ENCODE data around the gene ASB16.

The ASB16 gene

DNA sequence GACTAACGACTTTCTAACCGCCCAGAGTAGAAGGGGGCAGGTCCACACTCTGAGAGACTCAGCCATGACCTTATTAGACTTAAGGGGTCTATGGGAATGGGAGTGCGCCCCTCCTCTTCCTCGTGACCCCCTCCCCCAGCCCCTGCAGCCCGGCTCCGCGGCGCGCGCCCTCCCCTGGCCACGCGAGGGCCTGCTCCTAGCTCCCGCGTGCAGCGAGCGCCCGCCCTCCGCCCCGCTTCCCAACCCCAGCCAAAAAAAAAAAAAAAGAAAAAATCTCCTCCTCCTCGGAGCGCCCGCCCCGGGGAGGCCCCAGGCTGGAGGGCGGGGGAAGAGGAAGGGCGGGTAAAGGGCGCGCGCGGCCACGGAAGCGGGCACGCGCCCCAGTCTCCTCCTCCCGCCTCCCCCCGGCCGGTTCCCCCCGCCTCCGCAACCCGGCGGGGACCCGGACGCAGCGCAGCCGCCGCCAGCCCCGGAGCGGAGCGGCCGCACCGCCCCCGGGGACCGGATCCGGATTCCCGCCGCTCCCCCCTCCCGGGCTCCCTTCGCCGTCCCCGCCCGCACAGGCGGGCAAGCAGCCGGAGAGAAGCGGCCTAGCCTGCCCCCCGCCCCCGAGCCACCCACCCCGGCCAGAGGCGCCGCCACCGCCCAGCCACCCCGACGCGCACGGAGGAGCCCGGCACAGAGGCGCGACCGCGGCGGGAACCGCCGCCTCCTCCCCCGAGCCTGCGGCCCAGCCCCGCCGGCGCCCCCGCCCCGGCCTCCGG is 48.0 kb downstream of the ASB16 start:
- TF ChIP-seq, protein P1, sequence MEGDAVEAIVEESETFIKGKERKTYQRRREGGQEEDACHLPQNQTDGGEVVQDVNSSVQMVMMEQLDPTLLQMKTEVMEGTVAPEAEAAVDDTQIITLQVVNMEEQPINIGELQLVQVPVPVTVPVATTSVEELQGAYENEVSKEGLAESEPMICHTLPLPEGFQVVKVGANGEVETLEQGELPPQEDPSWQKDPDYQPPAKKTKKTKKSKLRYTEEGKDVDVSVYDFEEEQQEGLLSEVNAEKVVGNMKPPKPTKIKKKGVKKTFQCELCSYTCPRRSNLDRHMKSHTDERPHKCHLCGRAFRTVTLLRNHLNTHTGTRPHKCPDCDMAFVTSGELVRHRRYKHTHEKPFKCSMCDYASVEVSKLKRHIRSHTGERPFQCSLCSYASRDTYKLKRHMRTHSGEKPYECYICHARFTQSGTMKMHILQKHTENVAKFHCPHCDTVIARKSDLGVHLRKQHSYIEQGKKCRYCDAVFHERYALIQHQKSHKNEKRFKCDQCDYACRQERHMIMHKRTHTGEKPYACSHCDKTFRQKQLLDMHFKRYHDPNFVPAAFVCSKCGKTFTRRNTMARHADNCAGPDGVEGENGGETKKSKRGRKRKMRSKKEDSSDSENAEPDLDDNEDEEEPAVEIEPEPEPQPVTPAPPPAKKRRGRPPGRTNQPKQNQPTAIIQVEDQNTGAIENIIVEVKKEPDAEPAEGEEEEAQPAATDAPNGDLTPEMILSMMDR (IDR thresholded peaks at IDR 0.05; ENCODE audit: insufficient read depth, missing control alignments), result peak; percentile 59
- FAIRE-seq, result no peak
- DNase-seq (ENCODE audit: insufficient read length, low spot score), result peak; percentile 73

DNA sequence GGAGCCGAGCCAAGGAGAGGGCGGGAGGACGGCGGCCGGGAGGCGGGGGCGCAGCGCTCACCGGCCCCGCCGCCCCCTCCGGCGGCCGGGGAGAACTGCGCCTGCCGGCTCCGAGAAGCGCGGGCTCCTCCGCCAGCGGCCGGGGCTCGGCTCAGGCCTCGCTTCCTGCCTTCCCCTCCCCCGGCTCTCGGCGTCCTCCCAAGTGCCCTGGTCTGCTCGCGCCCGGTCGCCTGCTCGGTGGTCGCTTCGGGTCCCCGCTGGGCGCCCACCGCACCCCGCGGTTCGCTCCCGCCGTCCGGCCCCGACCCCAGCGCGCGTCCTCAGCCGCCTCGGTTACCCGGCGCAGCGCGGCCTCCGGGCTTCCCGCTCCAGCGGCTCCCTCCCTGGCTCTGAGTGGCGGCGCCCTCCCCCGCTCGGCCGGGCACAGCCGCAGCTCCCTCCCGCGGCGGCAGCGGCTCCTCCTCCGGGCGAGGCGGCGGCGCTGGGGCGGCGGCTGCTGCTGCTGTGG is 48.7 kb downstream of the ASB16 start:
- DNase-seq (ENCODE audit: insufficient read length, low spot score), result no peak
- TF ChIP-seq, protein P1 (IDR thresholded peaks at IDR 0.05; ENCODE audit: insufficient read depth, missing control alignments), result peak; percentile 18
- no peak for FAIRE-seq

DNA sequence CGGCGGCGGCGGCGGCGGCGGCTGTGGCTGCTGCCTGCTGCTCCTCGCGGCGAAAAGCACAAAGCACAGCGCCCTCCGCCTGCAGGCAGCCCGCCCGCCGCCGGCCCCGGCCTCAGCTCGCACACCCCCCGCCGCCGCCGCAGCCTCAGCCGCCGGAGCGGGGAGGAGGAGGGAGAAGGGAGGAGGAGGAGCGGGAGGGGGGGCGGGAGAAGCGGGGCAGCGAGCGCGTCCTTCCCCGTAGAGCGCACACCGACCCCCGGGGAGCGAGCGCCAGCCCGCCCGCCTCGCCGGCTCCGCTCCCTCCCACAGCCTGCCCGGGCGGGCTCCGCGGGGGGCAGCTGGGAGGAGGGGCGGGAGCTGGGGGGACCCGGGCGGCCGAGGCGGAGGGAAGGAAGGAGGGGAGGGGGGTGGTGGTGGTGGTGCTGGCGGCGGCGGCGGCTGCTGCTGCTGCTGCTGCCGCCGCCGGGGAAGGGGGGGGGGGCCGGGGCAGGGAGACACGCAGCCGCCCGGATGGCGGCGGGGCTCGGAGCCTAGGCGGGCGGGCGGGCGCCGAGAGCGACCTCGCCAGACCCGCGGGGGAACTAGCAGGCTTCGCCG is 49.2 kb downstream of the ASB16 start, which contains the start of gene UBTF:
Gene UBTF, minus strand, starts transcription at position 60 of the 597 bp plus-strand sequence. CDS start 1,446 bp downstream, outside the sequence.
- FAIRE-seq, result no peak
- DNase-seq (ENCODE audit: insufficient read length, low spot score), result no peak
- TF ChIP-seq, protein P1 (IDR thresholded peaks at IDR 0.05; ENCODE audit: insufficient read depth, missing control alignments), result no peak

DNA sequence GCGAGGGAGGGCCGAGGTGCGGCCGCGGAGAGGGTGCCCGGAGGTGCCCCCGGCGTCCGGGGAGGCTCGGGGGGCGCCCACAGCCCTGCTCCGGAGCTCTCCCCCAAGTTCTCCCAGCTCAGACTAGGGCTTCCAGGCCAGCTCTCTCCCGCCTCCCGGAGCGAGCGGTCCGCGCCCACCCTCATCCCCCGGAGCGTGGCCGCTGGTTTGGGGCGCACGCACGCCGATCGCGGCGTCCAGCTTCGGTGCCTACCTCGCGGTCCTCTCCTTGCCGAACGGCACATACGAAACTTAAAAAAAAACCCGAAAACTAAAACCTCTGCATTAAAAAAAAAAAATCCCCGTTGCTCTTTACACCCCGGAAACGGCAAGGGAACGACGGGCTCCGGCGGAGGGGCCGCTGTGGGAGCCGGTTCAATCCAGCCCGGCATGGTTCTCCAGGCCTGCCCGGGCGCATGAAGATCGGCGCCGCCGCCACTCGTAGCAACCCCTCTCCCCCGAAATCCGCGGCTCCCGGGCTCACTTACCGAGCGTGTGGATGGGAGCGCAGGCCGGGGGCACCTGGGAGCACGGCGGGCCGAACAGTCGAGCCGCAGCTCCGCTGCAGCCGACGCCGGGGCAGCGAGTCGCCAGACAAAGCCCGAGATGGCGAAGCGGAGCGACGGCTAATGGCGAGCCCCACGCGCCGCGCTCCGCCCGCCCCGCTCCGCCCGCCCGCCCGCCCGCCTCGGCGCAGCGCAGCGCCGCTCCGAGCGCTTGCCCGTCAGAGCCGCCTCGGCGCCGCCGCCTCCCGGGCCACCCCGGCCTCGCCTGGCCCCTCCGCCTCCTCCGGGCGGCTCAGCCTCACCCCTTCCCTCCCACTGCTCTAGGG is 49.9 kb downstream of the ASB16 start:
- FAIRE-seq (no peak), DNase-seq (ENCODE audit: insufficient read length, low spot score) (no peak)

DNA sequence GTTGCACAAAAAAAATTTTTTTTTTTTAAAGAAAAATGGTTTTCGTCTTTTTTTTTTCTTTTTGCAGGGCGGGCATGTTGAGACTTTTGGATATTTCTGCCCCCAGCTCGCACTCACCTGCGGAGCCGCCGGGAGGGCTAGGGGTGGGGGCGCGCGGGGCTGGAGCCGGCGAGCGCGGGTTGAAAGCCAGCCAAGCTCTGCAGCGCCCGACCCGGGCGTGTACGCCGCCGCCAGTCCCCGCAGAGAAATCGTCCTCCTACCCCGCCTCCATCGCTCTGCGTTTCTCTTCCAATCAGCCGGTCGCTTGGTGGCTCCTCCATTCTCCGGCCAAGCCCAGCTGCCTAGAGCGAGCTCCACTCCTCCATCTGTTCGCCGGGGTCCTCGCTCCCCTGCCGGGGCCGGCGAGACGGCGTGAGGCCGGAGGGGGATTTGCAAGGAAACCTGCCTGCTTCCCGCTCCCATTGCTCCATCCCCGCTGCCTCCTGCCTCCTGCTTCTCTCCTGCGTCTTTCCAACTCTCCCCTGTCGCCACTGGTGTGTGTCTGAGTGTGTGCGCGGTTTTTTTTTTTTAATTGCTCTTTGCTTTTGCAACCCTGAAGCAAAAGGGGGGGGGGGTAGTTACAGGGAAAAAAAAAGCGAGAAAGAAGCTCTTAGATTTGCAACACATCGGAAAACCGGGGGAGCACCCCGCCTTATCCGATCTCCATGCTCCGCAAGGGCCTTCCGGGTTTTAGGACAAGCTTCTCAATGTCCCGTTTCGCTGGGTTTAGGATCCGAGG is 50.8 kb downstream of the ASB16 start:
- no peak for DNase-seq (ENCODE audit: insufficient read length, low spot score)
- no peak for FAIRE-seq
- TF ChIP-seq, protein P1 (IDR thresholded peaks at IDR 0.05; ENCODE audit: insufficient read depth, missing control alignments), result no peak

More for the DNA sequence above, 49.9 kb downstream of the ASB16 start:
- TF ChIP-seq, protein P1 (IDR thresholded peaks at IDR 0.05; ENCODE audit: insufficient read depth, missing control alignments), result no peak

DNA sequence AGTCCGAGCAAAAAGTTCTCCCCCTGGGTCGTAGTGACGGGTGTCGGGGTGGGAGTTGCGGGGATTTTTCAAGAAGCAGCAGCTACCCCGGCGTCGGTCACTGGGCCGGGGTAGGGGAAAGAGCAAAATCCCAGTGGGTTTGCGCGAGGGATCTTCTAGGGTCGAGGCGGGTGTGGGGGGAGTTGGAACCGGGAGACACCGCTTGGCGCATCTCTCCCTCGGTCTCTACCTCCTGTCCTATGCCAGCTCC is 51.3 kb downstream of the ASB16 start:
- DNase-seq (ENCODE audit: insufficient read length, low spot score) (no peak), FAIRE-seq (no peak)
- TF ChIP-seq, protein P1 (IDR thresholded peaks at IDR 0.05; ENCODE audit: insufficient read depth, missing control alignments), result no peak

Measured in D721Med (cell line).